ENCODE measurements around the gene FAM50B.

FAM50B gene

GRCh38 chr6:3805448-3806123 lies 43.6 kb upstream of the FAM50B start:
- no peak for TF ChIP-seq CTCF (IDR thresholded peaks at IDR 0.05; ENCODE audit: low read depth, low read length, missing control alignments)
- no peak for DNase-seq (ENCODE audit: extremely low read depth, low read depth)
- H3K4me3 ChIP-seq (replicated peaks; ENCODE audit: low read depth, low read length): no peak overlapping the region

GRCh38 chr6:3806169-3806922 lies 42.8 kb upstream of the FAM50B start:
- TF ChIP-seq CTCF (IDR thresholded peaks at IDR 0.05; ENCODE audit: low read depth, low read length, missing control alignments): no peak
- no peak for DNase-seq (ENCODE audit: extremely low read depth, low read depth)
- H3K4me3 ChIP-seq (replicated peaks; ENCODE audit: low read depth, low read length): no peak overlapping the region

GRCh38 chr6:3808199-3808598 lies 41.0 kb upstream of the FAM50B start:
- DNase-seq (ENCODE audit: extremely low read depth, low read depth): no peak
- no peak overlapping the region for H3K4me3 ChIP-seq (replicated peaks; ENCODE audit: low read depth, low read length)
- no peak for TF ChIP-seq CTCF (IDR thresholded peaks at IDR 0.05; ENCODE audit: low read depth, low read length, missing control alignments)

- TF ChIP-seq CTCF (IDR thresholded peaks at IDR 0.05; ENCODE audit: low read depth, low read length, missing control alignments): no peak
- H3K4me3 ChIP-seq (replicated peaks; ENCODE audit: low read depth, low read length): no peak overlapping the region
- DNase-seq (ENCODE audit: extremely low read depth, low read depth): peak; percentile 85
These were observed 40.2 kb upstream of the FAM50B start for GRCh38 chr6:3808759-3809514.

GRCh38 chr6:3809515-3809891 lies 39.7 kb upstream of the FAM50B start:
- TF ChIP-seq CTCF (IDR thresholded peaks at IDR 0.05; ENCODE audit: low read depth, low read length, missing control alignments): no peak
- H3K4me3 ChIP-seq (replicated peaks; ENCODE audit: low read depth, low read length): no peak overlapping the region
- no peak for DNase-seq (ENCODE audit: extremely low read depth, low read depth)

- H3K4me3 ChIP-seq (replicated peaks; ENCODE audit: low read depth, low read length): no peak overlapping the region
- no peak for DNase-seq (ENCODE audit: extremely low read depth, low read depth)
- TF ChIP-seq CTCF (IDR thresholded peaks at IDR 0.05; ENCODE audit: low read depth, low read length, missing control alignments): no peak
These were observed 39.2 kb upstream of the FAM50B start for GRCh38 chr6:3809982-3810381.
